ENCODE measurements around the gene TADA1.

TADA1 gene, protein sequence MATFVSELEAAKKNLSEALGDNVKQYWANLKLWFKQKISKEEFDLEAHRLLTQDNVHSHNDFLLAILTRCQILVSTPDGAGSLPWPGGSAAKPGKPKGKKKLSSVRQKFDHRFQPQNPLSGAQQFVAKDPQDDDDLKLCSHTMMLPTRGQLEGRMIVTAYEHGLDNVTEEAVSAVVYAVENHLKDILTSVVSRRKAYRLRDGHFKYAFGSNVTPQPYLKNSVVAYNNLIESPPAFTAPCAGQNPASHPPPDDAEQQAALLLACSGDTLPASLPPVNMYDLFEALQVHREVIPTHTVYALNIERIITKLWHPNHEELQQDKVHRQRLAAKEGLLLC

DNA sequence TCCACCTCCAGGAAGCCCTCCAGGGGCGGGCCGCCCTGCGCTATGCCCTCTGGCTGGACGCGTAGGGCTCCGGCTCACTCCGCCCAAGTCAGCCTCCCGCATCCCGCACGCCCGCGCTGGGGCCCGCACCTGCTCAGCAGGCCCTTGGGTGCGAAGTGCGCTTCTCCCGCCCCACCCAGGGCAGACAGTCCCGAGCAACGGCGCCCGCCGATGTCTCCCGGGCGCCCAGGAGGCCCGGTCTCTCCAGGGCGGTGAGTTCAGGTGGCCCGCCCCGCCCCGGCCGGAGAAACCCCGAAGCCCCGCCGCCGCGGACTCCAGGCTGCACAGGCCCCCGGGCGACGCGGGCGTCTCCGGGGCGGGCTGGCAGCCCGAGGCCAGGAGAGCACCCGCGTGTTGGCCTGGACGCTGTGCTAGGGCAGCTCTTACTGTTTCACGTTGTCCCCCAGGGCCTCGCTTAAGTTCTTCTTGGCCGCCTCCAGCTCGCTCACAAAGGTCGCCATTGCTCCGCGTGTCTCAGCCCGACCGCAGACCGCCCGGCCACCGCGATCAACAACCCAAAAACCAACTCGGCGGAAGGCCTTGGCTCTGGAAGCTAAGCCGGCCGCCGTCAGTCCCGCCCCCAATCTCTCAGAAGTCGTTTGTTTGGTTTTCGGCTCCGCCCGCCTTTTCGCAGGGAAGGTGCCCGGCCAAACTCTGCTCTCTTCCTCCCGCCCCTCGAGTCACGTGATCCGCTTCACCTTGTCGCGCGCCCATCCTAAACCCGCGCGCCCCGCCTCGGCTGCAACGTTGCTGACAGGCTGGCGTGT, at the start of gene TADA1:
Gene TADA1, minus strand, starts transcription at position 531 of the 806 bp plus-strand sequence. Its CDS starts 31 bp downstream, at position 500.
- DNase-seq (ENCODE audit: low spot score) = peak; percentile 95

DNA sequence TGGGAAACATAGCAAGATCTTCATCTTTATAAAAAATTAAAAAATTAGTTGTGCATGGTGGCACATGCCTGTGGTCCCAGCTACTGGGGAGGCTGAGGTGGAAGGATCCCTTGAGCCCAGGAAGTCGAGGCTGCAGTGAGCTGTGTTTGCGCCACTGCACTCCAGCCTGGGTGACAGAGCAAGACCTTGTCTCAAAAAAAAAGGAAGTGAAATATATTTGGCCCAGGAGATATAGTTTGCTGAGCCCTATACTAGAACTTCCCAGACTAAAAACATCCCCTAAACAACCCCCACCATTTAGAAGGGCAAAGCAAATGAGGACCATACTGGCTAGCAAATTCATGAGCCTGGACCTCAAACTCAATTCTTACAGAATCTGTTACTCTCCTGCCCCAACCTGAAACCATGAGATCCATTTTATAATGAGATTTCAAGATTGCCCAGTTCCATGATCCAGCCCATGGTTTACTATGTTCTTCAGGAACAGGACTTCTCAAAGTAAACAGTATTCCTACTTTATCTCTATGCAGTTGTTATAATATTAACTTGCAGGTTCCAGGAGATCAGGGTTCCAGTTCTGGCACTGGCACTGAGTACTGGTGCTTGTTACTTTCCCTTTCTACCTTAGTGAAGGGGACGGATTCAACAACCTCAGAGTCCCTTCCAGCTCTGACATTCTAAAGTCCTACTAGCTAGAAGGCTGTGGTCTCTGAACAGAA, 48.9 kb upstream of the TADA1 start:
- no peak for DNase-seq (ENCODE audit: low spot score)

DNA sequence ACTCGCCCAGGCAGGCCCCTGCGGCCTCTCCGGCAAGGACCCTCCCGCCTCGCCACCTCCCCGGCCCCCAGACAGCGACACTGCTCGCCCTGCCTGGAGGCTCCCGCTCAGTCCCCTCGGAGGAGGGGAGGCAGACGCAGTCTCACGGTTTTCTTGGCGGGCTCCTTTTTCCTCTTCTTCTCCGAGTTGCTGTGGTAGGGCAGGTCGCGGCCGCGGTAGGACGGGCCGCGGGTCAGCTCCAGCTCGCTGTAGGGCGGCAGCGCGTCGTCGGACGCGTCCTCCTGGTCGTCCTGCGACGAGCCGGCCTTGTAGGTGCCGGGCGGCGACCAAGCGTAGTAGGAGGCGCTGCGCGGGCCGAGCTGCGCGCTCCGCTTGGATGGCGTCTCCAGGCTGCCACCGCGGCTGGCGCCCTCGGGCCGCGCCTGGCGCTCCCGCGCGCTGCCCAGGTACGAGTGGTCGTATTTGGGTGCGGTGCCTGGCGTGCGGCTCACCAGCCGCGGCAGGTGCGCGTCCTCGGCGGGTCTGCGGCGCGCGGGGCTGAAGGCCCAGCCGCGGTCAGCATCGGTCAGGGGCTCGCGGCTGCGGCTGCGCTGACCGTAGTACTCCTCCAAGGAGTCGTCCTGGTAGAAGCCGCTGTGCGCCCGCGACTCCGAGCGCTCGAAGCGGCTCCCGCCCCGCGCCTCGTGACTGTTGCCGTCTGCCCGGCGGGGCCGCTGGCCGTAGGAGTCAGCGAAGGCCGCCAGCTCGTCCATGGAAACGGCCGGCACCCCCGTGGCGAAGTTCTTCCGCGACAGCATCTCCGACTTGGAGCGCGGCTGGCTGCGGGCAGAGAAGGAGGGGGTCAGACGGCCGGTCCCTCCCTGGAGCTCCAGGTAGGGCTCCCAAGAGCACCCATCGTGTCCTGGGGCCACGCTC, 44.8 kb upstream of the TADA1 start:
- peak; percentile 48 for DNase-seq (ENCODE audit: low spot score)

DNA sequence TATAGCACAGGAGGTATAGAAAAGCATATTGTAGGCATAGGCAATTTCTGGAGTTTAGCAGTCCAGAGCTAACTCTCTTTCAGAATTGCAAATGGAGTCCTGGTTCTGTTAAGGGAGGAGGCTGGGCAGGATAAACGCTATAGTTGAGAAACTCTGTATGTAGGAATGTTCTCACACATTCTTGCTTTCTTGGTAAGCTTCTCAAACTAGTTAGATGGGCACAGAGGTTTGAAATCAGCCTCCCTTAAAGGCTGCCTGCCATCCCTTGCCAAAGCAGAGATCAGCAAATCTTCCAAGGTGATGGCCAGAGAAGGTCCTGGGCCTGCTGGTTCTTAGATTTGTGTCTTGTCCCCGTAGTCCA, 42.9 kb upstream of the TADA1 start:
- DNase-seq (ENCODE audit: low spot score) = no peak

DNA sequence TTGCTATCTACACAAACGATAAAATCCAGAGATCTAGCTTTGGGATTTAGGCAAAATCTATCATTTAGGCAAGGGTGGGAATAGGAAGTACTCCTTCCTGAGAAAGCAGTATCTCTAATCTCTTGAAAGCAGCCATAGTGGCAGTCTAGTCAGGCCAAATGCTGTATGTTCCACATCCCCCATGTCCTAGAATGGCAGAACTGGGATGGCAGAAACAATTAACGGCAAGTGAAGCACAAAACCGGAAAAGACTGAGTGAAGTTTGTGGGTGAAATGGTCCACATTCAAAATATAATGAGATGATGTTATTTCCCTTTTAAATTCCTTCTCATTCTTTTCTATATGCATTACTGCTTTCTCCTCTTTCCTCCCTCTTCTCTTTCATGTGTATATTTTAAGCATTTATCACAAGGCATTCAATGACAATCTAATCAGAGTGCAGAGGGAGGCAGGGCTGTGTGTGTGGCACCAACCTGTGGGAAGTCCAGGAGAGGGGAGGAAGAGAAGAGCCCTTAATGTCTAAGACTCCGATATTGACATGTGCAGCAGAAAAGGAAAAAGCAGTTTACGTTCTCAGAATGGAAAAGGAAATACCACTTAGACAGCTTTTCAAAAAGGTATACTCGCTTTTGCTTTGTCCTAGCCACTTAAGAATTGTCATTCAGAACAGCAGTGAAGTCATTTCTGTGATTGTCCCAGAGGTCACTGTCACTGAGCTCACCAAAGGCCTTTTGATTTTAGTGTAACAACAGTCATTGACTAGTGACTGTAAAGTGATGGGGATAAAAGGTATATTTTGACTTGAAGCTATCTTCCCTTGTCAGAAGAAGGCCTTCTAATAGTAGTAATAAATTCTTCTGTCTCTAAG, 42.3 kb upstream of the TADA1 start:
- DNase-seq (ENCODE audit: low spot score) = no peak

DNA sequence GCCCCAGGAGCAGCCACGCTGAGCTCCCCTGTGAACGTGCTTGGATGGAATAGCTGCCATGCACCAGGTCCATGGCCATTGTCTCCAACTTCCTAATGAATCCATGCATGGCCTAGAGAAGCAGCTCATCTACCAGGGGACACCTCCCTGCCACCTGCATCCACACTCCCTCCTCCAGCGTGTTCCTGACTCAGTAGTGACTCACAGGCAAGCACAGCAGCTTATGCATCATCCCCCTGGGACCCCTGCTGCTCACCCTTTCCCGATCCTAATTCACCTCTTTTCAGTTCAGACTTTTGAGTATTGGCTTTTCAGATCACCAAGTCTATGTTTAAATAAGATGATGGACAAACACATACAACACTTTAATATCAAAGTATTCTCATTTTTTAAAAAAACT, 39.9 kb upstream of the TADA1 start:
- DNase-seq (ENCODE audit: low spot score) = no peak

DNA sequence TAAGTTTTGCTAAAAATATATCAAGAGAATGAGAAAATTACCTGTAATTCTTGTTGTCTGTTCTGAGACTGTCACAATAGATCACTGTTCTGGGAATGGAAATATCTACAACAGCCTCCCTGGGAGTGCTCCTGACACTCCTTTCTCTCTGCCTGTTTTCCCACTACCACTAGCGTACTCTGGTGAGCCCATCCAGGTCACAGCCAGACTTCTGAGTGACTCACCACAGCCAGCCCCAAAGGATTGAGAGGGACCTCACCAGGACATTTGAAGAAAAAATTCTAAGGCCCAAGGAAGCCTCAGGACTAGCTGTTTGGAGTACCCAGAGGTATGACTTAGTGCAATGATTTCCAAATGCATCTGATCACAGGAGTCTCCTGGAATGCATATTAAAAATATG, 39.0 kb upstream of the TADA1 start:
- no peak for DNase-seq (ENCODE audit: low spot score)

DNA sequence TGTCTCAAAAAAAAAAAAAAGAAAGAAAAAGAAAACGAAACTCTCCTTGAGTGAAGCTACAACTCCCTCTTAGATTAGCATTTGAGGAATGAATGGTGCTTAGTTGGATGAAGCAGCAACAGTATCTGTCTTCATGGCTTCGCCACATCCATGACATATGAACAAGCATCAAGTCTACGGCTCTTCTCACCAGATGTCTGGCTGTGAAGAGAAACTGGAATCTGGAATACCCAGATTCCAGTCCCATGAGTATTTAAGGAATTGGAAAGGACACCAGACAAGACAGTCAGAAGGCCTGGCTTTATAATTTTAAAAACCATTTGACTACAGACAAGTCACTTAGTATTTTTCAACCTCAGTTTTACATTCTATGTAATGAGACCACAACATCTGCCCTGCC, 38.0 kb upstream of the TADA1 start:
- no peak for DNase-seq (ENCODE audit: low spot score)

DNA sequence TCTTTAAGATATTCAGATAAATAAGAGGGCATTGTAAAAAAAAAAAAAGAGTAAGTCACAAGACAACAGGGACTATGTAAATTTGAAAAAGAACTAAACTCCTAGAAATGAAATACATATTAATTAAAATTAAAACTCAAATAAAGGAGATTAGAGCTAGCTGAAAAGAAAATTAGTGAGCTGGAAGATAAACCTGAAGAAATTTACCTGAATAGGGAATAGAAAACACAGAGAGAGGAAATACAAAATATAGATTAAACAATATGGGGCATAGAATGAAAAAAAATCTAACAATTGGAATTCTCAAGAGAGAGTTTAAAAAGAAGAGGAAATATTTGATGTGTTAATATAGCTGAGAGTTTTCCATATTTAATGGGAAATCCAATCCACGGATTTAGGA, 35.6 kb upstream of the TADA1 start:
- no peak for DNase-seq (ENCODE audit: low spot score)

DNA sequence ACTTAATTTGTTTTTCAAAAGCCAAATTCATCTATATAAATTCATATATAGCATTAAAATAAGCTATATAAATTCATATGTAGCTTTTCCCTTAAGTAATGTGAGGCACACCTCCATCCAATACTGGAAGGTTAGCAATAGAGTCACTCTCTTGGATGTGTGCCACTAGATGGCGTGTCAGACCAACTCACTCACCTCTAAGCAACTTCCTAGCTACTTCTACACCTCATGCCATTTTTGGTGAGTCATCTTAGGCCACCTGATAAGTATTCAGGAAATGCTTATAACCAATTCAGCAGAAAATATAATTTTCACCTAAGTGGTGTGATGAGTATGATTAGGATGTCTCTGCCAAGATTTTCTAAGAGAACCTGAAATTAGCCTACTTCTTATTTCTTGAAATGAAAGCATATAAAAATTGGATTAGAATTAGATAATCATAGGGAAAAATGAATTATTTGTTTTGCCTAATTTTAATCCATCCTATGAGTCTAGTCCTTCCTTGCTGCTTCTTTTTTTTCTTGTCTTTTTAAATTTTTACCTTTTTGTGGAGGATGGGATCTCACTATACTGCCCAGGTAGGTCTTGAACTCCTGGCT, 34.4 kb upstream of the TADA1 start:
- peak; percentile 61 for DNase-seq (ENCODE audit: low spot score)

DNA sequence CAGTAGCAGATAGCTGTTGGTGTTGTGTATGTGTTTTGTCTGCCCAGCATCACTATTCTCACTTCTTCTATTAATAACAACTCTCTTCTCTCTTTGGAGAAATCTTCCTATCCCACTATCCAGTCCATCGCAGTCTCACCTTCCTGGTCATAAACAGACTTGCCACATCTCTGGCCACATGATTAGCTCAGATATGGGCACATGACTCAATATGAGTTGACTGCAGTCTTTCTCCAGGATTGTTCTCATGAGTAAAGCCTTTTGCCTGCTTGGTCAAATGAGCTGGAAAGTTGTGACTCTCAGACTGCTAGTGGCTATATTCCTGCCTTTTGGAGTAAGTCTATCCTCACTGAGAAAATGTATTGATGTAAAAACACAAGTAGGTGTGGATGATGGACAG, 32.9 kb upstream of the TADA1 start:
- DNase-seq (ENCODE audit: low spot score) = no peak

DNA sequence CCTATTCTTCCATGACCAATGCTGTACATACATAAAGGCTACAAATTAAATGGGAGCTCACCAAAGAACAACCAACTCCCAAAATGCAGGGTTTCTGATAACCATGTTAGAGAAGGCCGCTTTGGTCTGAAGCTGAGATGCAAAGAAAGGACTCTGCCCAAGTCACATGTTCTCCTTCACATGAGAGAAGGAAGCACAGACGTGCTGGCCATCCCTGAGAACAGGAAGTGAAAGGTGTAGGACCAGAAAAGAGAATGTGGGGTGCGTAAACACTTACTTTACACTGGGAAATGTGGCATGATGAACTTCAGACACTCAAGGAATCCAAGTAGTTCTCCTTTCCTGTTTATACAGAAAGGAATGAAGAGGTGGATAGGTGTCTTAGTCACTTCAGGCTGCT, 31.7 kb upstream of the TADA1 start:
- DNase-seq (ENCODE audit: low spot score) = no peak

DNA sequence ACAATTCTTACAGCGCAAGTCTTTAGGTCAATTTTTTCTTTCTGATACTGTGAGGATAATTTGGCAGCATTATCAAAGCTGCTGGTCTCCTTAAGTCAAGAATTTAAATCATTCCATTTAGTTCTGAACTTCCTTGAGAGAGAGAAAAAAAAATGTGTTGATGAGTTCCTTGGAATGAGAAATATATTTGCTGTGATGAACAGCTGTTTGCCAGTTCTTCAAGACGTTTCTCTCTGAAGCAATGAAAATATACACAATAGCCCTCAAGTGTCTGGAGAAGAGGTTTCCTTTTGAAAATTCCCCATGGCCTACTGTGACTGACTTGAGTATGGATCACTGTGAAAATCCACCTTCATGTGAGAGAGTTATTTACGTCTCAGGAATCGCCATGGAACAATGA, 31.0 kb upstream of the TADA1 start:
- no peak for DNase-seq (ENCODE audit: low spot score)

DNA sequence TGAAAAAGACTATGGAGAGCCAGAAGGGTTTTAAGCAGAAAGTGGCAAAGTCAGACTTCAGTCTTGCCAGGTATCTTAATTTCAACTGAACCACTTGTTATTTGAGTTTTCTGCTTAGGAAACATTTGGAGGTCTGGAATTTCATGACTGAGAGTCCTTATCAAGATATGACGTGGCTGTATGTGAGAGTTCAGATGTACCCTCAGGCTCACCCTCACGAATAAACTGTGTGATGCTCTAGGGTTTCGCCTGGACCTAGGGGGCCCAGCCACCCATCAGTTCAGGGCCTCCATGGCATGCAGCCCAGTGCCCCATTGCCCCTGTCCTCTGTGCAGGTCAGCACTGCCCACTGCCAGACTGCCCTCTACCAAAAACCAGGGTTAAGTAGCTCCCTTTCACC, 30.6 kb upstream of the TADA1 start:
- DNase-seq (ENCODE audit: low spot score) = no peak

DNA sequence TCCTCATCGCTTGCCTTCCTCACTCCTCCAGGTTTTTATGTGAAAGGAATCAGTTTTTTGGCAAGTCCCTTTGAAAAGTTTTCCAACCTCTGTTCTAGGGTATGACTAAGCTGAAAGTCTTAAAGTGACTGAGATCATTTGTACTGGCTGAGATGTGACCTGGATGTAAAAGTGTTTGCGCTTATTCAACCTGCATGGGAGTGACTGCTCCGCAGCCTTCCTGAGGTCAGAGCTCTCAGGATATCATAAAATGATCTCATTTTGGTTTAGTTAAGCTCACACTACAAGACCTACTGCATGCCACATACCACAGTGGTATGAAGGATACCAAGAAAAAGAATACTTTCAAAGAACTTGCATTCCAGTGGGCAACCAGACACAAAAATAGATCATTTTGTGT, 29.8 kb upstream of the TADA1 start:
- peak; percentile 52 for DNase-seq (ENCODE audit: low spot score)

DNA sequence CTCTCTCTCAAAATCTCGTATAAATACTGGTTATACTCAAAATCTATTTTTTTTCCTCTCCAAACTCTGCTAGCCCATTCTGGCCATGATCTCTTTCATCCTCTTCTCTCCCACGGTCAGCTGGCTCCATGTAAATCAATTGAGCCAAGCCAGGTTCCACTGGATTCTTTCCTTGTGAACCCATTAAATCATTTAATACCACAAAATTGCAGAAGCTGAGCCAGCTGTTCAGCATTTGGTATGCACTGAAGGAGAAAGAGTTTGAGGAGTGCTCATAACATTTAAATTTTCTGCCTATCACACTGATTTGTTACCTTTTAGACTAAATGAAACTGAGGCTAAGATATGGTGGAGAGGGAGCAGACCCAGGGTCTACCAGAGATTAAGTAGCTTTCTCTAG, 29.1 kb upstream of the TADA1 start:
- peak; percentile 36 for DNase-seq (ENCODE audit: low spot score)

DNA sequence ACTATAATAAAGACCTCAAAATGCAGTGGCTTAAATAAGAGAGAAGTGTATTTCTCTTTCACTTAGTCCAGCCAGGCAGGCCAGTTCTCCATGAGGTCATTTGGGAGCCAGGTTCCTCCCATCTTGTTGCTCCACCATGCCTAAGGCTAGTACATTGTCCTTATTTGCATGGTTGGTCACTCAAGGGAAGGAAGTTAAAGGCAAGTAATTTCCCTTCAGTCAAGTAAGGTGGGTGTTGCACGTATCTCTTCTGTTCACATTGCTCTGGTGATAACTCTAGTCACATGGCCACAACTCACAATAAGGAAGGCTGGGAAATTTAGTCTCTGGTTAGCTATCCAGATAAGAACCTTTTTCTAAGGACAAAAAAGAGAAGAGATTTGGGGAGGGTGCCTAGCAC, 27.2 kb upstream of the TADA1 start:
- no peak for DNase-seq (ENCODE audit: low spot score)

DNA sequence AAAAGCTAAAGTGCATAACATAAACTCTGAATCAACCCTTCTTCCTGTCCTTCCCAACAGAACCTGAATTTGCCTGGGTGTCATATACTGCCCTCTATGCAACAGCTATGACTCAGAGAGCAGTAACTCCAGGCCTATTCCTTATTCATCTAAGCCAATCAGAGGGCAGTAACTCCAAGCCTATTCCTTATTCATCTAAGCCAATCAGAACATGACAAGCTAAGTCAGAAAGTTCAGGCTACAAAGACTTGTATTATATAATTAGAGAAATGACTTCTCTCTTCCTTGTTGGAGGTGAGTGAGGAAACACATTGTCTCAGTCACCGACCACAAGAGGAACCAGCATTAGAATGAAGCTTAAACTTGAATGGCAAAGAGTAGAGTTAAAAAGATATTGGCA, 26.2 kb upstream of the TADA1 start:
- peak; percentile 43 for DNase-seq (ENCODE audit: low spot score)

DNA sequence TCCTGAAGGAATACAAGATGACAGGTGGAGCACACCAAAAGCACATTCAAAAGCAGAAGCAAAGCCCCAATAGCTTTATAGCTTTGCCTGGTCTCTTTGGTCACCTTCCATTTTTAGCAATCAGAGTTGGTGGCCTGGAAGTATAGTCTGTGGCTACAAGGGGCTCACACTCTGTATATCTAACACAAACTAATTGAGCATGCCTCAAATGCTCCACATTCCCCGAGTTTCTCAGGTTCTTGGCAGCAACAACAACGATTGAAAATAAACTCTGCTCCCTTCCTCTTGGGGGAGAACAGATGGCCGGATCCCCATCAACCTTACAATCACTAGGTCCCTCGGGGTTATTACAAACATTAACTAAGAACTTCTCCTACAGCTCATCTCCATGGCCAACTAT, 24.9 kb upstream of the TADA1 start:
- DNase-seq (ENCODE audit: low spot score) = no peak

DNA sequence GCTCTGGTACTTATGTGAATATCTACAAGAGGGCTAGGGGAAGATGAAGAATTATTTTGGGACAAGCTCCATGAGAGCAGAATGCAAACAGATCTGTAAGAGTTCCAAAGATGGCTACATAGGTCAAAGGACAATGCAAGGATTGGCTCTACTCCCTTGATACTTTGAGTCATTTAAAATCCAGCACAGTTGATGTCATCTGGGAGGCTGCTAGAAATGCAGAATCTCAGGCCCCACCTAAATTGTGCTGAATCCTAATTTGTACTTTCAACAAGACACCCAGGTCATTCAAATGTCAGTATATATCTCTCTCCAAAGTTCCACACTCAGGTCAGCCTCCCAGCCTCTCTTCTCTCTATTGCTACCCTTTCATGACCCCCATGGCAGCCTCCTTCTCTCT, 23.7 kb upstream of the TADA1 start:
- no peak for DNase-seq (ENCODE audit: low spot score)

DNA sequence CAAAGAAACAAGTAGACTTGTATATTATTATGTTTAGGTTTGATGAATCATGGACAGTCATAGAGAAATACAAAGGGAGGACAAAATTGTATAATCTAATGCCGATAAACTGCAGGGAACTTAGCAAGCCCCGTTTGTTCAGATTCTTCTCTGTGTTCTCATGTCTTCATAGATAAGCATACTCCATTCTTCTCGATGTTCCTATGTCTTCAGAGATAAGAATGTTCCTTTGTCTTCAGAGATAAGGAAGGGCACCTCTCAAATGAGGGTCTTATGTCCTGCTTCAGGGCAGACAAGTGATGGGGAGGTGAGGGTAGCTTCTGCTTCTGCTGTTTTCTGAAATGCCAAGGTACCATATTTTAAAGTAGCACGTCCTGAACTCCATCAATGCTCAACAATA, 19.7 kb upstream of the TADA1 start:
- no peak for DNase-seq (ENCODE audit: low spot score)
